ENCODE measurements around the gene KSR2. TPM values are rescaled to one million over a fixed set of nuclear protein-coding genes. Genes with fewer than 3 reads are reported as not detected.

Gene KSR2
- total and polyA plus RNA-seq, 2 of the 4 experiments (the other 2 are of a cell fraction): not detected

DNA sequence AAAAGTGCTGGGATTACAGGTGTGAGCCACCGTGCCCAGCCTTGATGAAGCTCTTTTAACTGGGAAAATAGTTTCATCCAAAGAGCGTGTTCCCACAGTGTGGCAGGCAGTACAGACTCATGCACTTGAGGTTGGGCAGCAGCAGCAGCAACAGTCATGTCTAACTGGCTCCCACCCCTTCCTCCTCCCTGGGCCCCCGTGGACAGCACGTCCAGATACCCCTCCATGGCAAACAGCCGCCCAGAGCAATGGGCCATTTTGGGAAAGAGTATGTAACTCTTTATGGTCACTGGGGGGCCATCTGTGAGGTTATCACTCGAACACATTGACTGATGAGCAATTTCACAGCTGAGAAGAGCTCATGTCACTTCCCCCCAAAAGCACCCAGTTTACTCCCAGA, 328.3 kb downstream of the KSR2 start:
- ATAC-seq (ENCODE audit: low read depth): no peak

More for the DNA sequence above, 328.3 kb downstream of the KSR2 start:
- no peak overlapping the region for H3K4me2 ChIP-seq (ENCODE audit: low read depth, low read length)
- H2AK5ac ChIP-seq (ENCODE audit: low read depth, low read length): no peak overlapping the region
- H3K9ac ChIP-seq (ENCODE audit: low read depth, low read length): no peak overlapping the region
- no peak overlapping the region for H2BK120ac ChIP-seq (ENCODE audit: low read depth, low read length)
- no peak overlapping the region for H4K91ac ChIP-seq (ENCODE audit: insufficient read depth, low read depth, low read length)
- H3K23ac ChIP-seq (ENCODE audit: low read depth, low read length): no peak overlapping the region
- H3K9me3 ChIP-seq (ENCODE audit: control insufficient read depth, insufficient read depth, low read length): peaks cover 13% of the 10 kb centered on the region
- H3K14ac ChIP-seq (replicated peaks; ENCODE audit: low read depth, low read length): no peak overlapping the region
- H4K5ac ChIP-seq (ENCODE audit: low read depth, low read length): no peak overlapping the region
- H3K4me3 ChIP-seq (ENCODE audit: insufficient read depth, low read depth, low read length): no peak overlapping the region
- H3K36me3 ChIP-seq (ENCODE audit: control insufficient read depth, insufficient read depth, low read length): no peaks in the 10 kb centered on the region
- in situ Hi-C loops (cut with MboI; ENCODE audit: low sequenced_read_pairs) (no loop called here), dilution Hi-C loops (cut with HindIII; ENCODE audit: low sequenced_read_pairs, unreplicated experiment) (no loop called here), intact Hi-C loops (cut with micrococcal nuclease) (loop anchor here (1.0 kb wide), 1 partner anchor 36 kb away; no protein-coding TSS in a partner anchor)
- POLR2A ChIA-PET (ENCODE audit: unreplicated experiment): no interaction called here
- no peak overlapping the region for H3K4ac ChIP-seq (ENCODE audit: low read depth, low read length)
- no peaks in the 10 kb centered on the region for H3K9me1 ChIP-seq (ENCODE audit: insufficient read depth, low read length)
- no peak for DNase-seq
- no peaks in the 10 kb centered on the region for H3K79me1 ChIP-seq (ENCODE audit: low read depth in 1 of 2, low read length in 2 of 2)
- no peak overlapping the region for H2AFZ ChIP-seq (replicated peaks; ENCODE audit: low read length, poor library complexity)
- no peaks in the 10 kb centered on the region for H3K27me3 ChIP-seq (ENCODE audit: control insufficient read depth, insufficient read depth, low read length)
- BruUV-seq (replicated peaks): no TSS peak
- no peak overlapping the region for H3K56ac ChIP-seq (ENCODE audit: extremely low read depth, insufficient read depth, low read length)
- no peak overlapping the region for H3K27ac ChIP-seq (ENCODE audit: insufficient read depth, low read length)
- H2BK20ac ChIP-seq (ENCODE audit: low read depth, low read length): no peak overlapping the region
- no peaks in the 10 kb centered on the region for H3K4me1 ChIP-seq (ENCODE audit: control insufficient read depth, insufficient read depth, low read length)
- no peak overlapping the region for H2BK15ac ChIP-seq (ENCODE audit: low read depth, low read length)
- no peak overlapping the region for H2BK5ac ChIP-seq (ENCODE audit: low read depth, low read length, poor library complexity, severe bottlenecking)
- H4K8ac ChIP-seq (ENCODE audit: low read depth in 2 of 2, low read length in 2 of 2): no peak overlapping the region
- WGBS, 2 experiments (ENCODE audit: extremely low coverage in 2 of 2, insufficient read length in 1 of 2): 60% methylated on average over 2 of the region's 6 CpGs; no CpG with 5 or more reads in 1 of the 2 experiments
- TF ChIP-seq MXI1 (IDR thresholded peaks at IDR 0.05; ENCODE audit: borderline replicate concordance, low read depth, low read length) (no peak), RAD21 (IDR thresholded peaks at IDR 0.05; ENCODE audit: low read length) (no peak), MAFK (IDR thresholded peaks at IDR 0.05; ENCODE audit: low read depth, low read length) (no peak), FOS (IDR thresholded peaks at IDR 0.05; ENCODE audit: low read depth, low read length) (no peak), CEBPB (IDR thresholded peaks at IDR 0.05; ENCODE audit: low read depth, low read length) (no peak), CHD1 (IDR thresholded peaks at IDR 0.05; ENCODE audit: low read depth, low read length) (no peak), RFX5 (IDR thresholded peaks at IDR 0.05; ENCODE audit: low read depth, low read length) (no peak), RCOR1 (IDR thresholded peaks at IDR 0.05; ENCODE audit: insufficient replicate concordance, low read length) (no peak), BHLHE40 (IDR thresholded peaks at IDR 0.05; ENCODE audit: low read depth, low read length) (no peak)
- TF ChIP-seq, protein P1, sequence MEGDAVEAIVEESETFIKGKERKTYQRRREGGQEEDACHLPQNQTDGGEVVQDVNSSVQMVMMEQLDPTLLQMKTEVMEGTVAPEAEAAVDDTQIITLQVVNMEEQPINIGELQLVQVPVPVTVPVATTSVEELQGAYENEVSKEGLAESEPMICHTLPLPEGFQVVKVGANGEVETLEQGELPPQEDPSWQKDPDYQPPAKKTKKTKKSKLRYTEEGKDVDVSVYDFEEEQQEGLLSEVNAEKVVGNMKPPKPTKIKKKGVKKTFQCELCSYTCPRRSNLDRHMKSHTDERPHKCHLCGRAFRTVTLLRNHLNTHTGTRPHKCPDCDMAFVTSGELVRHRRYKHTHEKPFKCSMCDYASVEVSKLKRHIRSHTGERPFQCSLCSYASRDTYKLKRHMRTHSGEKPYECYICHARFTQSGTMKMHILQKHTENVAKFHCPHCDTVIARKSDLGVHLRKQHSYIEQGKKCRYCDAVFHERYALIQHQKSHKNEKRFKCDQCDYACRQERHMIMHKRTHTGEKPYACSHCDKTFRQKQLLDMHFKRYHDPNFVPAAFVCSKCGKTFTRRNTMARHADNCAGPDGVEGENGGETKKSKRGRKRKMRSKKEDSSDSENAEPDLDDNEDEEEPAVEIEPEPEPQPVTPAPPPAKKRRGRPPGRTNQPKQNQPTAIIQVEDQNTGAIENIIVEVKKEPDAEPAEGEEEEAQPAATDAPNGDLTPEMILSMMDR (conservative IDR thresholded peaks at IDR 0.05; ENCODE audit: low read depth, low read length): no peak
- TF ChIP-seq, protein P2, sequence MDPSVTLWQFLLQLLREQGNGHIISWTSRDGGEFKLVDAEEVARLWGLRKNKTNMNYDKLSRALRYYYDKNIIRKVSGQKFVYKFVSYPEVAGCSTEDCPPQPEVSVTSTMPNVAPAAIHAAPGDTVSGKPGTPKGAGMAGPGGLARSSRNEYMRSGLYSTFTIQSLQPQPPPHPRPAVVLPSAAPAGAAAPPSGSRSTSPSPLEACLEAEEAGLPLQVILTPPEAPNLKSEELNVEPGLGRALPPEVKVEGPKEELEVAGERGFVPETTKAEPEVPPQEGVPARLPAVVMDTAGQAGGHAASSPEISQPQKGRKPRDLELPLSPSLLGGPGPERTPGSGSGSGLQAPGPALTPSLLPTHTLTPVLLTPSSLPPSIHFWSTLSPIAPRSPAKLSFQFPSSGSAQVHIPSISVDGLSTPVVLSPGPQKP (IDR thresholded peaks at IDR 0.05; ENCODE audit: borderline replicate concordance, low read depth, low read length): no peak
- CTCF ChIA-PET: no interaction called here
- no peak overlapping the region for H2AK9ac ChIP-seq (replicated peaks; ENCODE audit: low read depth, low read length, poor library complexity)
- H4K20me1 ChIP-seq (ENCODE audit: insufficient read depth, low read length): no peaks in the 10 kb centered on the region
- H3K18ac ChIP-seq (ENCODE audit: low read depth, low read length): no peak overlapping the region

All from IMR-90 (cell line).